Measurements from ENCODE around the gene JAK2. TPM values are rescaled to one million over a fixed set of nuclear protein-coding genes. Genes with fewer than 3 reads are reported as not detected.

The JAK2 gene
- total RNA-seq = 10 to 100 TPM; 10.4 to 12.3 TPM
- 4.2 TPM for polyA plus RNA-seq (2013, experiment 1 of 2)
- polyA plus RNA-seq (2013, experiment 2 of 2) = 3.6 TPM
- long read RNA-seq, experiment 1, partial matches to known transcripts = 0 of 2 reads
- long read RNA-seq, experiment 1, other reads (novel, unspliced or antisense) = 1 of 2 reads
- long read RNA-seq, experiment 2, full-length matches to known transcripts = 5 of 19 reads
- long read RNA-seq, experiment 2, partial matches to known transcripts = 5 of 19 reads
- long read RNA-seq, experiment 2, other reads (novel, unspliced or antisense) = 9 of 19 reads
- long read RNA-seq, experiment 3, full-length matches to known transcripts = 12 of 48 reads
- long read RNA-seq, experiment 3, partial matches to known transcripts = 18 of 48 reads
- long read RNA-seq, experiment 3, other reads (novel, unspliced or antisense) = 18 of 48 reads
- long read RNA-seq, experiment 4, partial matches to known transcripts = 3 of 5 reads
- long read RNA-seq, experiment 4, other reads (novel, unspliced or antisense) = 2 of 5 reads

DNA sequence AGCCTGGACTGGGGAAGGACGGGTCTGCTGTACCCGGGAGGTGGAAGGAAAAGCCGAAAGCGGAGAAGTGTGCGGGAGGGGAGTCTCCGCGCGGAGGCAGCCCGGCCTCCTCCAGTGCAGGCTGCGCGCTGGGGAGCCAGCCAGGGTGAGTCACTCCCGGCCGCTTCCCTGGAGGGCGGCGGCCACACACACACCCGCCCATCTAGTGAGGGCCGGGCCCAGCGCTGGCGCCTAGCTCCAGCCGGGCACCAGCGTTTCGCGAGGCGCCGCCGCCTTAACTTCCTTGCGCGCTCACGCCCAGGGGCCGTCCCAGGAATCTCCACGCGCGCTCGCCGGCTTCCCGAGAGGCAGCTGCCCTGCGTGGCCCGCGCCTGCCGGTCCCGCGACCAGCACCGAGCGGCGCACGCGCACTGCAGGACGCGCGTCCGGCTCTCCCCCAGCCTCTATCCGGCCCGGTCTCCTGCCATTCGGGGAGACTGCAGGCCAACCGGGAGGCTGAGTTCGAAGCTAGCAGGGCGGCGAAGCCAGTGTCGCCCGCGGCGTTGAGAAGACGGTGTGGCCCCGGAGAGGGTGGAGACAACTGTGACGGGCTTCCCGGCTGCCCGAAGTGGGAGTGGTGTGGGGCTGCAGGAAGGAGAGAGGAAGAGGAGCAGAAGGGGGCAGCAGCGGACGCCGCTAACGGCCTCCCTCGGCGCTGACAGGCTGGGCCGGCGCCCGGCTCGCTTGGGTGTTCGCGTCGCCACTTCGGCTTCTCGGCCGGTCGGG, at the start of gene JAK2:
Gene JAK2, plus strand, starts transcription at position 652 of the 765 bp plus-strand sequence. CDS start 36,716 bp downstream, outside the sequence.
- peak within 1 kb of the TSS; percentile 82 for H3K27ac ChIP-seq (ENCODE audit: low read depth, low read length)
- DNase-seq = peak; percentile 96
- H3K36me3 Mint-ChIP-seq (ENCODE audit: low read depth) = no peaks in the 10 kb centered on the region
- H3K4me3 Mint-ChIP-seq = peak within 1 kb of the TSS; percentile 72
- peak within 1 kb of the TSS; percentile 95 for H3K27ac Mint-ChIP-seq
- peak within 1 kb of the TSS; percentile 48 for H3K9ac ChIP-seq (ENCODE audit: extremely low read depth, low read length, poor library complexity, severe bottlenecking)
- H3K36me3 ChIP-seq (ENCODE audit: control insufficient read depth, insufficient read depth, low read length) = no peaks in the 10 kb centered on the region
- peaks cover 19% of the 10 kb centered on the region for H3K4me1 Mint-ChIP-seq
- H3K27me3 Mint-ChIP-seq (ENCODE audit: insufficient read depth) = peaks cover 16% of the 10 kb centered on the region
- H3K4me3 ChIP-seq (ENCODE audit: low read length) = peak within 1 kb of the TSS; percentile 90
- 0% methylated on average over 84 of the region's 84 CpGs; no CpG with 5 or more reads in 1 of the 2 experiments for WGBS, 2 experiments (ENCODE audit: insufficient coverage in 1 of 2, insufficient read length in 1 of 2)
- no peaks in the 10 kb centered on the region for H3K9me3 ChIP-seq (ENCODE audit: control insufficient read depth, low read length)
- H3K4me1 ChIP-seq (ENCODE audit: control insufficient read depth, insufficient read depth, low read length) = no peaks in the 10 kb centered on the region
- TF ChIP-seq, protein P1, sequence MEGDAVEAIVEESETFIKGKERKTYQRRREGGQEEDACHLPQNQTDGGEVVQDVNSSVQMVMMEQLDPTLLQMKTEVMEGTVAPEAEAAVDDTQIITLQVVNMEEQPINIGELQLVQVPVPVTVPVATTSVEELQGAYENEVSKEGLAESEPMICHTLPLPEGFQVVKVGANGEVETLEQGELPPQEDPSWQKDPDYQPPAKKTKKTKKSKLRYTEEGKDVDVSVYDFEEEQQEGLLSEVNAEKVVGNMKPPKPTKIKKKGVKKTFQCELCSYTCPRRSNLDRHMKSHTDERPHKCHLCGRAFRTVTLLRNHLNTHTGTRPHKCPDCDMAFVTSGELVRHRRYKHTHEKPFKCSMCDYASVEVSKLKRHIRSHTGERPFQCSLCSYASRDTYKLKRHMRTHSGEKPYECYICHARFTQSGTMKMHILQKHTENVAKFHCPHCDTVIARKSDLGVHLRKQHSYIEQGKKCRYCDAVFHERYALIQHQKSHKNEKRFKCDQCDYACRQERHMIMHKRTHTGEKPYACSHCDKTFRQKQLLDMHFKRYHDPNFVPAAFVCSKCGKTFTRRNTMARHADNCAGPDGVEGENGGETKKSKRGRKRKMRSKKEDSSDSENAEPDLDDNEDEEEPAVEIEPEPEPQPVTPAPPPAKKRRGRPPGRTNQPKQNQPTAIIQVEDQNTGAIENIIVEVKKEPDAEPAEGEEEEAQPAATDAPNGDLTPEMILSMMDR (conservative IDR thresholded peaks at IDR 0.05) = peak; percentile 61
- H3K9me3 Mint-ChIP-seq = no peaks in the 10 kb centered on the region
- H3K27me3 ChIP-seq (ENCODE audit: control insufficient read depth, insufficient read depth, low read length, poor library complexity, severe bottlenecking) = peaks cover 7% of the 10 kb centered on the region

DNA sequence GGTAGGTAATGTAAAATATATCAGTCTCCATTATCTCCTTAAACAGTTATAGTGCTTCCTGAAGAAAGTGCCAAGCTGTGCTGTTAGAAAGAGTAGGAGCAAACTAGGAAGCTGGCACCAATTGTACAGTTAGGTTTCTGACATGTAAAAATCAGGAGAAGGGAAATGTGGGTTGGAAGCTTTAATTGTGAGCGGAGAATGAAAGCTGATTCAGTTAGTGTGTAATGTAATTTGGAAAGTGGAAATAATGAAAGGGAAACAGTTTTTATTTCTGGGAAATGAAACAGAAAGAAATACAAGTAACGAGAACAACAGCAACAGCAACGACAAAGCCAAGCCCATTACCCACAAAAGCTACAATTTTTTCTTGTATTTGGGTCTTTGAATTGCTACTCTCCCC, 48.8 kb upstream of the JAK2 start:
- Mint-ChIP-seq H3K4me3 (no peak overlapping the region), H3K27ac (no peak overlapping the region), H3K36me3 (ENCODE audit: low read depth) (no peaks in the 10 kb centered on the region), H3K9me3 (no peaks in the 10 kb centered on the region), H3K27me3 (ENCODE audit: insufficient read depth) (no peaks in the 10 kb centered on the region), H3K4me1 (peaks cover 26% of the 10 kb centered on the region)
- H3K9ac ChIP-seq (ENCODE audit: extremely low read depth, low read length, poor library complexity, severe bottlenecking) = no peak overlapping the region
- no peak overlapping the region for H3K27ac ChIP-seq (ENCODE audit: low read depth, low read length)
- no peaks in the 10 kb centered on the region for H3K9me3 ChIP-seq (ENCODE audit: control insufficient read depth, low read length)
- peaks cover 9% of the 10 kb centered on the region for H3K4me1 ChIP-seq (ENCODE audit: control insufficient read depth, insufficient read depth, low read length)
- no peak overlapping the region for H3K4me3 ChIP-seq (ENCODE audit: low read length)
- H3K36me3 ChIP-seq (ENCODE audit: control insufficient read depth, insufficient read depth, low read length) = no peaks in the 10 kb centered on the region
- no peak for DNase-seq
- 99 to 100% methylated on average over 1 to 3 of the region's 3 CpGs for WGBS, 2 experiments (ENCODE audit: insufficient coverage in 1 of 2, insufficient read length in 1 of 2)
- TF ChIP-seq, protein P1 (conservative IDR thresholded peaks at IDR 0.05) = no peak
- H3K27me3 ChIP-seq (ENCODE audit: control insufficient read depth, insufficient read depth, low read length, poor library complexity, severe bottlenecking) = no peaks in the 10 kb centered on the region

DNA sequence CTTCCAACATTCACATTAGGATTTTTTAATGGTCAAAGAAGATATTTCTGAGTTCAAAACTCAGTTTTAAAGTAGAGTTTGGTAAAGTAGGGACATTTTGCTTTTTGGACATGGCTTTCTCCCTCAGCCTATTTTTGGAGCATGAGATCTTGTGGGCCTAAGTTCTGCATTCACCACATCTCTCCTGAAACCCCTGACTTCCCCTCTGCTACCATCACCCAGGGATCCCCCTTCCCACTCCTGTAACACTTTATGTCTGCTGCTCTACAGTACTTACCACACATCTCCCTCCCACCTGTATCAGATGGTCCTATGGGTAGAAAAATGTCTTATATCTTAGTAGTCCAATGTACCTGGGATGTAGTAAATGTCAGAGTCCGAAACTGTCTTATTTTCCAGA, 48.2 kb upstream of the JAK2 start:
- Histone ChIP-seq H3K9me3 (ENCODE audit: control insufficient read depth, low read length) (no peaks in the 10 kb centered on the region), H3K9ac (ENCODE audit: extremely low read depth, low read length, poor library complexity, severe bottlenecking) (no peak overlapping the region), H3K27ac (ENCODE audit: low read depth, low read length) (no peak overlapping the region), H3K4me3 (ENCODE audit: low read length) (no peak overlapping the region), H3K36me3 (ENCODE audit: control insufficient read depth, insufficient read depth, low read length) (no peaks in the 10 kb centered on the region), H3K27me3 (ENCODE audit: control insufficient read depth, insufficient read depth, low read length, poor library complexity, severe bottlenecking) (no peaks in the 10 kb centered on the region), H3K4me1 (ENCODE audit: control insufficient read depth, insufficient read depth, low read length) (peaks cover 9% of the 10 kb centered on the region)
- no peaks in the 10 kb centered on the region for H3K36me3 Mint-ChIP-seq (ENCODE audit: low read depth)
- H3K9me3 Mint-ChIP-seq = no peaks in the 10 kb centered on the region
- no peaks in the 10 kb centered on the region for H3K27me3 Mint-ChIP-seq (ENCODE audit: insufficient read depth)
- DNase-seq = no peak
- 88 to 91% methylated on average over 1 of the region's 1 CpG for WGBS, 2 experiments (ENCODE audit: insufficient coverage in 1 of 2, insufficient read length in 1 of 2)
- H3K4me1 Mint-ChIP-seq = peaks cover 26% of the 10 kb centered on the region
- no peak overlapping the region for H3K4me3 Mint-ChIP-seq
- TF ChIP-seq, protein P1 (conservative IDR thresholded peaks at IDR 0.05) = no peak
- peak overlapping the region; percentile 19 for H3K27ac Mint-ChIP-seq

Measured in endodermal cell (in vitro differentiated cells).